ENCODE measurements around the gene PRDM11.

The PRDM11 gene

DNA sequence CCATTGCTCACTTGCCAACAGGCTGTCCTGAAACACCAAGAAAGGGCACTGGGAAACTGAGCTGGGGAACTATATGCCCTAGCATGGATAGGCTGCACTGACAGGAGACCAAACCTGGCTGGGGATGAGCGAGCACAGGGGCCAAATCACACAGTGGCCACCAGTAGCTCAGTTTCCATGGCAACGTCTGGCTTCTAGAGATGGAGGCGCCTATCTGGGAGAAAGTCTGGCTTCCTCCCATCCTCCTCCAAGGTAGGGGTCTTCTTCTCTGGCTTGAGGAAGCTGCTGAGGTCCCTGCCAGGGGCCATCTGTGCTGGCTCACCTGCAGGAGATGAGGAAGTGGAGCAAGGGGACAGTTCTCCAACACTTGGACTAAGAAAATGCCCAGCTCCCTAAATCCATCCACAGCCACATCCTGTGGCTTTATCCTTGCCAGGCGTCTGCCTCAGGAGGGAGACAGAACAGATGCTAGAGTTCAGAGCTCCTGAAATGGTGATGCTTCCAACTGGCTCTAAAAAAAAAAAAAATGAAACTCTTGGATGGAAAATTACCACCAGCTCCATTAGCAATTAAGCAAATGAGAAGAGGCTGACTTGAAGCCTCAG is 91.4 kb downstream of the PRDM11 start:
- TF ChIP-seq, protein P1, sequence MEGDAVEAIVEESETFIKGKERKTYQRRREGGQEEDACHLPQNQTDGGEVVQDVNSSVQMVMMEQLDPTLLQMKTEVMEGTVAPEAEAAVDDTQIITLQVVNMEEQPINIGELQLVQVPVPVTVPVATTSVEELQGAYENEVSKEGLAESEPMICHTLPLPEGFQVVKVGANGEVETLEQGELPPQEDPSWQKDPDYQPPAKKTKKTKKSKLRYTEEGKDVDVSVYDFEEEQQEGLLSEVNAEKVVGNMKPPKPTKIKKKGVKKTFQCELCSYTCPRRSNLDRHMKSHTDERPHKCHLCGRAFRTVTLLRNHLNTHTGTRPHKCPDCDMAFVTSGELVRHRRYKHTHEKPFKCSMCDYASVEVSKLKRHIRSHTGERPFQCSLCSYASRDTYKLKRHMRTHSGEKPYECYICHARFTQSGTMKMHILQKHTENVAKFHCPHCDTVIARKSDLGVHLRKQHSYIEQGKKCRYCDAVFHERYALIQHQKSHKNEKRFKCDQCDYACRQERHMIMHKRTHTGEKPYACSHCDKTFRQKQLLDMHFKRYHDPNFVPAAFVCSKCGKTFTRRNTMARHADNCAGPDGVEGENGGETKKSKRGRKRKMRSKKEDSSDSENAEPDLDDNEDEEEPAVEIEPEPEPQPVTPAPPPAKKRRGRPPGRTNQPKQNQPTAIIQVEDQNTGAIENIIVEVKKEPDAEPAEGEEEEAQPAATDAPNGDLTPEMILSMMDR (IDR thresholded peaks at IDR 0.05; ENCODE audit: low read depth, low read length), result no peak
- no peak overlapping the region for H3K4me3 ChIP-seq (ENCODE audit: low read depth, low read length)
- H3K27me3 ChIP-seq, result no peaks in the 10 kb centered on the region
- H3K4me1 ChIP-seq, result no peaks in the 10 kb centered on the region
- no peaks in the 10 kb centered on the region for H3K36me3 ChIP-seq
- no peaks in the 10 kb centered on the region for H3K9me3 ChIP-seq
- no peak for DNase-seq

DNA sequence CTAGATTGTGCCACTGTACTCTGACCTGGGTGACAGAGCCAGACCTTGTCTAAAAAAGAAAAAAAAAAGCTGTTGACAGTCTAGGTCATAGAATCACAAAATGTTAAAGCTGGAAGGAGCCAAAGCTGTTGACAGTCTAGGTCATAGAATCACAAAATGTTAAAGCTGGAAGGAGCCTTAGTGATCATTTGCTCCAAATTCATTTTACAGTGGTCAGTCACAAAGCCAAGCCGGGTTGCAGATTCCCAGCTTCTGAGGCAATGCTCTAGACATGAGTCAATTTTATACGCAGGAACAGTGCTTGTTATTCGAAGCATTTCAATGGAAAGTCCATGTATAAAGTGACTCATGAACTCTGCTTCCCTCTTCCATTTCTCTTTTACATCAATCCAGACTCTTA is 92.3 kb downstream of the PRDM11 start:
- Histone ChIP-seq H3K27me3 (no peaks in the 10 kb centered on the region), H3K4me1 (no peaks in the 10 kb centered on the region), H3K9me3 (no peaks in the 10 kb centered on the region), H3K36me3 (no peaks in the 10 kb centered on the region), H3K4me3 (ENCODE audit: low read depth, low read length) (no peak overlapping the region)
- DNase-seq, result no peak
- TF ChIP-seq, protein P1 (IDR thresholded peaks at IDR 0.05; ENCODE audit: low read depth, low read length), result no peak

DNA sequence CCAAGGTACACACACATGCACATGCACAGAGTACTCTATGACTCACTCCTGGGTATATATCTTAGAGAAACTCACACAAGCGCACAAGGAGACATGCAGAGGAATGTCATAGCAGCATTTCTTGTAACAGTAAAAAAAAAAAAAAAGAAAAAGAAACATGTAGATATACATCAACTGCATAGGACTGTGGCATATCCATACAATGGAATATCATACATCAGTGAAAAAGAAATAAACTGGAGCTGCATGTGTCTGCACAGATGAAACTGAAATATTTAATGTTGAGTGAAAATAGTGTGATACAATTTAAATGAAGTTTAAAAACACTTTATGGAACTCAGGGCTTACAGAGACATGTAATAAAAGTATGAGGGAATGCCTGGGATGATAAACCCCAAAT is 93.3 kb downstream of the PRDM11 start:
- no peaks in the 10 kb centered on the region for H3K36me3 ChIP-seq
- H3K9me3 ChIP-seq, result no peaks in the 10 kb centered on the region
- H3K4me1 ChIP-seq, result no peaks in the 10 kb centered on the region
- DNase-seq, result no peak
- TF ChIP-seq, protein P1 (IDR thresholded peaks at IDR 0.05; ENCODE audit: low read depth, low read length), result no peak
- no peaks in the 10 kb centered on the region for H3K27me3 ChIP-seq
- H3K4me3 ChIP-seq (ENCODE audit: low read depth, low read length), result no peak overlapping the region

DNA sequence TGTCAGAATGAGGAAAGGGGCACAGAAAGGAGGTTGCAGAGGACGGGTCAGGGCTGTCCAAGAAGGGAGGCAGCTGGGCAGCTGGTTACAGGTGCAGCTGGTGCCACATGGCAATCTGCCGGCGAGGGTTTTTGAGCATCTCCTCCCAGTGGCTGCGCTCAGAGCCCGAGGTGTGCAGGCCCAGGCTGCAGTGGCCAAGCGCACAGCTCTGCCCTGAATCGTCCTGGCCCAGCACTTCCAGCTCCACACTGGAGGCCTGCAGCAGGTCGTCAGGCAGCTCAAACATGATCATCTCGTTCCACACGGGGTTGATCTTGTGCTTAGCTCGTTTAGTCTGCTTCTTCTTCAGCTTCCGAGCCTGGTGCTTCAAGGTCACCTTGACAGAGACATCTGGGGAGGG is 97.5 kb downstream of the PRDM11 start:
- H3K9me3 ChIP-seq, result no peaks in the 10 kb centered on the region
- no peaks in the 10 kb centered on the region for H3K27me3 ChIP-seq
- H3K36me3 ChIP-seq, result no peaks in the 10 kb centered on the region
- no peak for DNase-seq
- H3K4me1 ChIP-seq, result no peaks in the 10 kb centered on the region
- TF ChIP-seq, protein P1 (IDR thresholded peaks at IDR 0.05; ENCODE audit: low read depth, low read length), result no peak
- no peak overlapping the region for H3K4me3 ChIP-seq (ENCODE audit: low read depth, low read length)

DNA sequence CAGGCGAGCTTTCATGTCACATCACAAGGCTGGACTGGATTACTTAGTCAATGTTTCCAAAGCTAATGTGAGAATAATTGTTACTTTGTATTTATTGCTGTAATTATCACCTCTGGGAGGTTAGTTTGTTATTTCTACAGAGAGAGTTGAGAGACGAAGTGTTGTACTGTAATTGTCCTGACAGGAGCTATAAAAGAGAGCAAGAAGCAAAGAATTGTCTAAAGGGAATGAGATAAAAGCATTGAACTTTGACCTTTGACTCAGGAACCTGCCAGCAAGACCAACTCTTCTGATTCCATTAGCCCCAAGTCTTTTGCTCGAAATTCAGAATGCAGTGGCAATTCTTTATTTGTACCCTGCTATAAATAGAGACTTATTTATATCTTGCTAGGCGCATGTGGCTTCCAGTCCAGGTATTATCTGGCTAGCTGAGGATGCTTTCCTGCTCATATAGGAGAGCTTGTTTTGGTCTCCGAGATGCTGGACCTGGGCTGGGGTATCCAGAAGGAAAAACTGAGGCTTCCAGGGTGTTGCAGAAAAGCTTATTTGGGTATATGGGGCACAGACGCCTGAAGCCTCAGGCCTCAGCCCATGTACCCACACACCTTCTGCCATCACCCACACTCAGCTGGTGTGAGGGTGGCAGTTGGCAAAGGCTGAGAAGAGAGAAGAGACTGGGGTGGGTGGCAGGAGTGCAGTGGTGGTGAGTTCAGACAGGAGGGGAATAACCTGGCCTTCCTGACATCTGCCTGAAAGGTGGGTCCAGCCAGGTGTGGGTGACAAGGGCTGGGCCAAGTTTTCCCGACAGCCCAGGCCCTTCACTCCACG is 99.0 kb downstream of the PRDM11 start:
- H3K9me3 ChIP-seq, result no peaks in the 10 kb centered on the region
- H3K4me1 ChIP-seq, result no peaks in the 10 kb centered on the region
- TF ChIP-seq, protein P1 (IDR thresholded peaks at IDR 0.05; ENCODE audit: low read depth, low read length), result no peak
- no peak overlapping the region for H3K4me3 ChIP-seq (ENCODE audit: low read depth, low read length)
- DNase-seq, result no peak
- no peaks in the 10 kb centered on the region for H3K27me3 ChIP-seq
- no peaks in the 10 kb centered on the region for H3K36me3 ChIP-seq

DNA sequence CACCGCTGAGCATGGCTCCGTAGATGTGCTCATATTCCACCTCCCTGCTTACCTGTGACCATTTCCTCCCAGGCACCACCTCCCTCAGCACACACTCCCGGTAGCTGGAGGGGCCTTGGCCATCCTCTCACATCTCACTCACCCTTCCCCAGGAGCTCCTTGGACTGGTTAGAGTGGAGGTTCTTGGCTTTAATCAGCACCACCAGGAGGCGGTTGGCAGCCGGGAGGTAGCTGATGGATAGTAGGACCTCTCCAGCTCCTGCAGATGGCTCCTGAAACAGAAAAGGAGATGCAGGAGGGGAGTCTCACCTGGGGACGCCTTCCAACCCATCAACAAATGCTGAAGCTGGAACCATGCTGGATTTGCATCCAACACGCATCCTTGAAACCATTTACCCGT is 99.8 kb downstream of the PRDM11 start:
- no peak for DNase-seq
- no peaks in the 10 kb centered on the region for H3K4me1 ChIP-seq
- no peaks in the 10 kb centered on the region for H3K27me3 ChIP-seq
- TF ChIP-seq, protein P1 (IDR thresholded peaks at IDR 0.05; ENCODE audit: low read depth, low read length), result no peak
- H3K9me3 ChIP-seq, result no peaks in the 10 kb centered on the region
- H3K4me3 ChIP-seq (ENCODE audit: low read depth, low read length), result no peak overlapping the region
- no peaks in the 10 kb centered on the region for H3K36me3 ChIP-seq

All from BE2C (cell line).